Measurements from ENCODE around the gene FAM13A.

Gene FAM13A

DNA sequence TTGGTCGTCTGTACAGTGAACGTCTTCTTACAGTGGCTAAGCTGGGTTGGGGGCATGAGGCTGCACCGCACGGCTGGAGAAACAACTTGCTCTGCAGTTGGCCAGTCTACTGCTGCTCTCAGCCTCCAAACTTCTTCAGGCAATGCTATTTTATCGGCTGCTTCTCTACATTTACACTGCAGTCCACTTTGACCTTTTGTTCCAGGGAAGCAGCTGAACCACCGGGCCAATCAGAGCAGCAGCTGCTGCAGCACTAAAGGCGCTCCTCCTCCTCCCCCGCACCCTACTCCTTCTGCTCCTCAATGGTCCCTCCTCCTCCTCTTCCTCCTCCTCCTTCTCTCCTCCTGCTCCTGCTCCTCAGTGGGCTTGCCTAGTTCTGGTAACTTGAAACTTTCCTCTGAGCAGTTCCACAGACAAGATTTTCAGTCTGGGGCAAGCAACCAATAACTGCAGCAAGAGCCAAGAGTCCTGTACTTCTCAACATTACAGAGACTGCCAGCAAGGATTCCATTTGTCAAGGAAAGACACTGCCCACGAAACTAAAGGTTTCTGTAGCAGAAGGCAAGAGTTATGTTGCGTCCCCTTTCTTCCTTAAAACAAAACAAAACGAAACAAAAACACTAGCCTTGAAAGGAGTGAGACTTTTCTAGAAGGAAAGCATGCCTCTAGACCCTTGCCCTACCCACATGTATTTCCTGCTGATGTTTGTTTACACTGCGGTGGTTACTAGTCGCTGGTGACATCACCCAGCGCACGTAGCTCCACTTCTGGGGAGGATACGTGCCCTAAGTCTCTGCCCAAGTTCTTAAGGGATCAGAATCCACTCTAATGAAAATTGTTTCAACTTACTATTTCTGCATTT, 233.7 kb downstream of the FAM13A start (continued):
- TF ChIP-seq, protein P1, sequence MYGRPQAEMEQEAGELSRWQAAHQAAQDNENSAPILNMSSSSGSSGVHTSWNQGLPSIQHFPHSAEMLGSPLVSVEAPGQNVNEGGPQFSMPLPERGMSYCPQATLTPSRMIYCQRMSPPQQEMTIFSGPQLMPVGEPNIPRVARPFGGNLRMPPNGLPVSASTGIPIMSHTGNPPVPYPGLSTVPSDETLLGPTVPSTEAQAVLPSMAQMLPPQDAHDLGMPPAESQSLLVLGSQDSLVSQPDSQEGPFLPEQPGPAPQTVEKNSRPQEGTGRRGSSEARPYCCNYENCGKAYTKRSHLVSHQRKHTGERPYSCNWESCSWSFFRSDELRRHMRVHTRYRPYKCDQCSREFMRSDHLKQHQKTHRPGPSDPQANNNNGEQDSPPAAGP (tag by site-specific recombination; IDR thresholded peaks at IDR 0.05): no peak; the same call in 1 of the 2 replicates
- TF ChIP-seq ZNF660 (tag by site-specific recombination; IDR thresholded peaks at IDR 0.05): 0 out of 2 replicates have a peak, but pooled peaks have one; percentile 25
- no peak for TF ChIP-seq ZNF266 (tag by site-specific recombination; IDR thresholded peaks at IDR 0.05; ENCODE audit: low read depth)
- peak; percentile 13; the same call in 1 of the 2 replicates for TF ChIP-seq ZBTB8A (tag by site-specific recombination; IDR thresholded peaks at IDR 0.05)
- peak; percentile 18; the same call in 1 of the 2 replicates for TF ChIP-seq ZXDB (tag by site-specific recombination; IDR thresholded peaks at IDR 0.05)
- no peak for TF ChIP-seq MEIS1 (CRISPR knock-in tag; IDR thresholded peaks at IDR 0.05; ENCODE audit: borderline replicate concordance)
- TF ChIP-seq, protein P2, sequence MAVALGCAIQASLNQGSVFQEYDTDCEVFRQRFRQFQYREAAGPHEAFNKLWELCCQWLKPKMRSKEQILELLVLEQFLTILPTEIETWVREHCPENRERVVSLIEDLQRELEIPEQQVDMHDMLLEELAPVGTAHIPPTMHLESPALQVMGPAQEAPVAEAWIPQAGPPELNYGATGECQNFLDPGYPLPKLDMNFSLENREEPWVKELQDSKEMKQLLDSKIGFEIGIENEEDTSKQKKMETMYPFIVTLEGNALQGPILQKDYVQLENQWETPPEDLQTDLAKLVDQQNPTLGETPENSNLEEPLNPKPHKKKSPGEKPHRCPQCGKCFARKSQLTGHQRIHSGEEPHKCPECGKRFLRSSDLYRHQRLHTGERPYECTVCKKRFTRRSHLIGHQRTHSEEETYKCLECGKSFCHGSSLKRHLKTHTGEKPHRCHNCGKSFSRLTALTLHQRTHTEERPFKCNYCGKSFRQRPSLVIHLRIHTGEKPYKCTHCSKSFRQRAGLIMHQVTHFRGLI (tag by site-specific recombination; IDR thresholded peaks at IDR 0.05): no peak
- TF ChIP-seq, protein P3, sequence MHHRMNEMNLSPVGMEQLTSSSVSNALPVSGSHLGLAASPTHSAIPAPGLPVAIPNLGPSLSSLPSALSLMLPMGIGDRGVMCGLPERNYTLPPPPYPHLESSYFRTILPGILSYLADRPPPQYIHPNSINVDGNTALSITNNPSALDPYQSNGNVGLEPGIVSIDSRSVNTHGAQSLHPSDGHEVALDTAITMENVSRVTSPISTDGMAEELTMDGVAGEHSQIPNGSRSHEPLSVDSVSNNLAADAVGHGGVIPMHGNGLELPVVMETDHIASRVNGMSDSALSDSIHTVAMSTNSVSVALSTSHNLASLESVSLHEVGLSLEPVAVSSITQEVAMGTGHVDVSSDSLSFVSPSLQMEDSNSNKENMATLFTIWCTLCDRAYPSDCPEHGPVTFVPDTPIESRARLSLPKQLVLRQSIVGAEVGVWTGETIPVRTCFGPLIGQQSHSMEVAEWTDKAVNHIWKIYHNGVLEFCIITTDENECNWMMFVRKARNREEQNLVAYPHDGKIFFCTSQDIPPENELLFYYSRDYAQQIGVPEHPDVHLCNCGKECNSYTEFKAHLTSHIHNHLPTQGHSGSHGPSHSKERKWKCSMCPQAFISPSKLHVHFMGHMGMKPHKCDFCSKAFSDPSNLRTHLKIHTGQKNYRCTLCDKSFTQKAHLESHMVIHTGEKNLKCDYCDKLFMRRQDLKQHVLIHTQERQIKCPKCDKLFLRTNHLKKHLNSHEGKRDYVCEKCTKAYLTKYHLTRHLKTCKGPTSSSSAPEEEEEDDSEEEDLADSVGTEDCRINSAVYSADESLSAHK (tag by site-specific recombination; IDR thresholded peaks at IDR 0.05): peak; percentile 55
- no peak for TF ChIP-seq ZNF37A (tag by site-specific recombination; IDR thresholded peaks at IDR 0.05)
- TF ChIP-seq ZNF132 (tag by site-specific recombination; IDR thresholded peaks at IDR 0.05; ENCODE audit: borderline replicate concordance): no peak
- TF ChIP-seq ZIC2 (tag by site-specific recombination; IDR thresholded peaks at IDR 0.05): peak; percentile 14; the same call in 1 of the 2 replicates
- TF ChIP-seq SP3 (tag by site-specific recombination; IDR thresholded peaks at IDR 0.05): peak; percentile 68
- TF ChIP-seq TRIM28 (IDR thresholded peaks at IDR 0.05; ENCODE audit: borderline replicate concordance, low read length): peak; percentile 88
- TF ChIP-seq, protein P4, sequence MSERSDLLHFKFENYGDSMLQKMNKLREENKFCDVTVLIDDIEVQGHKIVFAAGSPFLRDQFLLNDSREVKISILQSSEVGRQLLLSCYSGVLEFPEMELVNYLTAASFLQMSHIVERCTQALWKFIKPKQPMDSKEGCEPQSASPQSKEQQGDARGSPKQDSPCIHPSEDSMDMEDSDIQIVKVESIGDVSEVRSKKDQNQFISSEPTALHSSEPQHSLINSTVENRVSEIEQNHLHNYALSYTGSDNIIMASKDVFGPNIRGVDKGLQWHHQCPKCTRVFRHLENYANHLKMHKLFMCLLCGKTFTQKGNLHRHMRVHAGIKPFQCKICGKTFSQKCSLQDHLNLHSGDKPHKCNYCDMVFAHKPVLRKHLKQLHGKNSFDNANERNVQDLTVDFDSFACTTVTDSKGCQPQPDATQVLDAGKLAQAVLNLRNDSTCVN (tag by site-specific recombination; optimal IDR thresholded peaks at IDR 0.05): no peak
- TF ChIP-seq, protein P5, sequence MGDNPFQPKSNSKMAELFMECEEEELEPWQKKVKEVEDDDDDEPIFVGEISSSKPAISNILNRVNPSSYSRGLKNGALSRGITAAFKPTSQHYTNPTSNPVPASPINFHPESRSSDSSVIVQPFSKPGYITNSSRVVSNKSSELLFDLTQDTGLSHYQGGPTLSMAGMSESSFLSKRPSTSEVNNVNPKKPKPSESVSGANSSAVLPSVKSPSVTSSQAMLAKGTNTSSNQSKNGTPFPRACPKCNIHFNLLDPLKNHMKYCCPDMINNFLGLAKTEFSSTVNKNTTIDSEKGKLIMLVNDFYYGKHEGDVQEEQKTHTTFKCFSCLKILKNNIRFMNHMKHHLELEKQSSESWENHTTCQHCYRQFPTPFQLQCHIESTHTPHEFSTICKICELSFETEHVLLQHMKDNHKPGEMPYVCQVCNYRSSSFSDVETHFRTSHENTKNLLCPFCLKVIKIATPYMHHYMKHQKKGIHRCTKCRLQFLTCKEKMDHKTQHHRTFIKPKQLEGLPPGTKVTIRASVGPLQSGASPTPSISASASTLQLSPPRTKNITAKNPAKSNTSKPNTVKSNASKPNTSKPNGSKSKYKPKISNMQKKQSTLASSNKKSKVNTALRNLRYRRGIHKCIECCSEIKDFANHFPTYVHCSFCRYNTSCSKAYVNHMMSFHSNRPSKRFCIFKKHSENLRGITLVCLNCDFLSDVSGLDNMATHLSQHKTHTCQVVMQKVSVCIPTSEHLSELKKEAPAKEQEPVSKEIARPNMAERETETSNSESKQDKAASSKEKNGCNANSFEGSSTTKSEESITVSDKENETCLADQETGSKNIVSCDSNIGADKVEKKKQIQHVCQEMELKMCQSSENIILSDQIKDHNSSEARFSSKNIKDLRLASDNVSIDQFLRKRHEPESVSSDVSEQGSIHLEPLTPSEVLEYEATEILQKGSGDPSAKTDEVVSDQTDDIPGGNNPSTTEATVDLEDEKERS (tag by site-specific recombination; IDR thresholded peaks at IDR 0.05): no peak
- no peak for TF ChIP-seq MYNN (tag by site-specific recombination; IDR thresholded peaks at IDR 0.05; ENCODE audit: borderline replicate concordance)
- TF ChIP-seq, protein P6, sequence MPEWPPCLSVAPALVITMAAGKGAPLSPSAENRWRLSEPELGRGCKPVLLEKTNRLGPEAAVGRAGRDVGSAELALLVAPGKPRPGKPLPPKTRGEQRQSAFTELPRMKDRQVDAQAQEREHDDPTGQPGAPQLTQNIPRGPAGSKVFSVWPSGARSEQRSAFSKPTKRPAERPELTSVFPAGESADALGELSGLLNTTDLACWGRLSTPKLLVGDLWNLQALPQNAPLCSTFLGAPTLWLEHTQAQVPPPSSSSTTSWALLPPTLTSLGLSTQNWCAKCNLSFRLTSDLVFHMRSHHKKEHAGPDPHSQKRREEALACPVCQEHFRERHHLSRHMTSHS (tag by site-specific recombination; IDR thresholded peaks at IDR 0.05): no peak
- TF ChIP-seq, protein P7, sequence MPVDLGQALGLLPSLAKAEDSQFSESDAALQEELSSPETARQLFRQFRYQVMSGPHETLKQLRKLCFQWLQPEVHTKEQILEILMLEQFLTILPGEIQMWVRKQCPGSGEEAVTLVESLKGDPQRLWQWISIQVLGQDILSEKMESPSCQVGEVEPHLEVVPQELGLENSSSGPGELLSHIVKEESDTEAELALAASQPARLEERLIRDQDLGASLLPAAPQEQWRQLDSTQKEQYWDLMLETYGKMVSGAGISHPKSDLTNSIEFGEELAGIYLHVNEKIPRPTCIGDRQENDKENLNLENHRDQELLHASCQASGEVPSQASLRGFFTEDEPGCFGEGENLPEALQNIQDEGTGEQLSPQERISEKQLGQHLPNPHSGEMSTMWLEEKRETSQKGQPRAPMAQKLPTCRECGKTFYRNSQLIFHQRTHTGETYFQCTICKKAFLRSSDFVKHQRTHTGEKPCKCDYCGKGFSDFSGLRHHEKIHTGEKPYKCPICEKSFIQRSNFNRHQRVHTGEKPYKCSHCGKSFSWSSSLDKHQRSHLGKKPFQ (tag by site-specific recombination; IDR thresholded peaks at IDR 0.05): no peak
- TF ChIP-seq, protein P8, sequence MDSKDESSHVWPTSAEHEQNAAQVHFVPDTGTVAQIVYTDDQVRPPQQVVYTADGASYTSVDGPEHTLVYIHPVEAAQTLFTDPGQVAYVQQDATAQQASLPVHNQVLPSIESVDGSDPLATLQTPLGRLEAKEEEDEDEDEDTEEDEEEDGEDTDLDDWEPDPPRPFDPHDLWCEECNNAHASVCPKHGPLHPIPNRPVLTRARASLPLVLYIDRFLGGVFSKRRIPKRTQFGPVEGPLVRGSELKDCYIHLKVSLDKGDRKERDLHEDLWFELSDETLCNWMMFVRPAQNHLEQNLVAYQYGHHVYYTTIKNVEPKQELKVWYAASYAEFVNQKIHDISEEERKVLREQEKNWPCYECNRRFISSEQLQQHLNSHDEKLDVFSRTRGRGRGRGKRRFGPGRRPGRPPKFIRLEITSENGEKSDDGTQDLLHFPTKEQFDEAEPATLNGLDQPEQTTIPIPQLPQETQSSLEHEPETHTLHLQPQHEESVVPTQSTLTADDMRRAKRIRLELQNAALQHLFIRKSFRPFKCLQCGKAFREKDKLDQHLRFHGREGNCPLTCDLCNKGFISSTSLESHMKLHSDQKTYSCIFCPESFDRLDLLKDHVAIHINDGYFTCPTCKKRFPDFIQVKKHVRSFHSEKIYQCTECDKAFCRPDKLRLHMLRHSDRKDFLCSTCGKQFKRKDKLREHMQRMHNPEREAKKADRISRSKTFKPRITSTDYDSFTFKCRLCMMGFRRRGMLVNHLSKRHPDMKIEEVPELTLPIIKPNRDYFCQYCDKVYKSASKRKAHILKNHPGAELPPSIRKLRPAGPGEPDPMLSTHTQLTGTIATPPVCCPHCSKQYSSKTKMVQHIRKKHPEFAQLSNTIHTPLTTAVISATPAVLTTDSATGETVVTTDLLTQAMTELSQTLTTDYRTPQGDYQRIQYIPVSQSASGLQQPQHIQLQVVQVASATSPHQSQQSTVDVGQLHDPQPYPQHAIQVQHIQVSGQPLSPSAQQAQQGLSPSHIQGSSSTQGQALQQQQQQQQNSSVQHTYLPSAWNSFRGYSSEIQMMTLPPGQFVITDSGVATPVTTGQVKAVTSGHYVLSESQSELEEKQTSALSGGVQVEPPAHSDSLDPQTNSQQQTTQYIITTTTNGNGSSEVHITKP (tag by site-specific recombination; IDR thresholded peaks at IDR 0.05): peak; percentile 92
- peak; percentile 86 for TF ChIP-seq ZNF629 (tag by site-specific recombination; IDR thresholded peaks at IDR 0.05)
- TF ChIP-seq YY1 (tag by site-specific recombination; IDR thresholded peaks at IDR 0.05): no peak
